Hepatocyte (in vitro differentiated cells): ENCODE data around the gene PCDHGA10.
"Not testable (repeated sequence)": the region's sequence is repeated elsewhere in the genome, so short reads cannot be mapped to it uniquely, and the experiment has no call there.

Experiments used
- EZH2 ChIP-seq: fragments of 200-600 bp; sonication (generic); IDR thresholded peaks from 2 replicates; pipeline ENCODE4 v1.6.1; 2016; ENCODE audit warnings: antibody characterized with exemption, mild to moderate bottlenecking, borderline replicate concordance
- TF ChIP-seq, protein P1 (sequence below): fragments of 200-600 bp; sonication (generic); IDR thresholded peaks from 2 replicates; pipeline ENCODE4 v1.5.1; 2016; ENCODE audit warnings: antibody characterized with exemption, mild to moderate bottlenecking; ENCODE audit not compliant: poor library complexity

DNA sequence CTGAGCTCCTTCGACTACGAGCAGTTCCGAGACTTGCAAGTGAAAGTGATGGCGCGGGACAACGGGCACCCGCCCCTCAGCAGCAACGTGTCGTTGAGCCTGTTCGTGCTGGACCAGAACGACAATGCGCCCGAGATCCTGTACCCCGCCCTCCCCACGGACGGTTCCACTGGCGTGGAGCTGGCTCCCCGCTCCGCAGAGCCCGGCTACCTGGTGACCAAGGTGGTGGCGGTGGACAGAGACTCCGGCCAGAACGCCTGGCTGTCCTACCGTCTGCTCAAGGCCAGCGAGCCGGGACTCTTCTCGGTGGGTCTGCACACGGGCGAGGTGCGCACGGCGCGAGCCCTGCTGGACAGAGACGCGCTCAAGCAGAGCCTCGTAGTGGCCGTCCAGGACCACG lies 19.5 kb downstream of the PCDHGA10 start:
- TF ChIP-seq, protein P1, sequence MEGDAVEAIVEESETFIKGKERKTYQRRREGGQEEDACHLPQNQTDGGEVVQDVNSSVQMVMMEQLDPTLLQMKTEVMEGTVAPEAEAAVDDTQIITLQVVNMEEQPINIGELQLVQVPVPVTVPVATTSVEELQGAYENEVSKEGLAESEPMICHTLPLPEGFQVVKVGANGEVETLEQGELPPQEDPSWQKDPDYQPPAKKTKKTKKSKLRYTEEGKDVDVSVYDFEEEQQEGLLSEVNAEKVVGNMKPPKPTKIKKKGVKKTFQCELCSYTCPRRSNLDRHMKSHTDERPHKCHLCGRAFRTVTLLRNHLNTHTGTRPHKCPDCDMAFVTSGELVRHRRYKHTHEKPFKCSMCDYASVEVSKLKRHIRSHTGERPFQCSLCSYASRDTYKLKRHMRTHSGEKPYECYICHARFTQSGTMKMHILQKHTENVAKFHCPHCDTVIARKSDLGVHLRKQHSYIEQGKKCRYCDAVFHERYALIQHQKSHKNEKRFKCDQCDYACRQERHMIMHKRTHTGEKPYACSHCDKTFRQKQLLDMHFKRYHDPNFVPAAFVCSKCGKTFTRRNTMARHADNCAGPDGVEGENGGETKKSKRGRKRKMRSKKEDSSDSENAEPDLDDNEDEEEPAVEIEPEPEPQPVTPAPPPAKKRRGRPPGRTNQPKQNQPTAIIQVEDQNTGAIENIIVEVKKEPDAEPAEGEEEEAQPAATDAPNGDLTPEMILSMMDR, result not testable (repeated sequence)
- TF ChIP-seq EZH2, result not testable (repeated sequence)
